HG02840 (cell line): ENCODE measurements around the gene CORT.
"Not testable (repeated sequence)": the region's sequence is repeated elsewhere in the genome, so short reads cannot be mapped to it uniquely, and the experiment has no call there.

Experiments used
- ATAC-seq: cut with Tn5 transposase; IDR thresholded peaks from one replicate; pipeline ENCODE4 v1.9.1; 2021; ENCODE audit warnings: mild to moderate bottlenecking, moderate library complexity, moderate number of reproducible peaks; ENCODE audit not compliant: unreplicated experiment, low FRiP score

CORT gene

GRCh38 chr1:10473145-10473765, 23.4 kb downstream of the CORT start:
- ATAC-seq: no peak

DNA sequence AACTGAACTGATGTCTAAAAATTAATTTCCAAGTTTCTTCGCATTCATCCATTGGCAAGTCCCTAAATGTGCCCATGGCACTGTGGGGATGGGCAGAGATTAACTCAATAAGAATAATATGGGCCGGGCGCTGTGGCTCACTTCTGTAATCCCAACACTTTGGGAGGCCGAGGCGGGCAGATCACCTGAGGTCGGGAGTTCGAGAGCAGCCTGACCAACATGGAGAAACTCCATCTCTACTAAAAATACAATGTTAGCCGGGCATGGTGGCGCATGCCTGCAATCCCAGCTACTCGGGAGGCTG, 24.4 kb downstream of the CORT start:
- ATAC-seq: not testable (repeated sequence)

- ATAC-seq: peak; percentile 45
Observed at GRCh38 chr1:10474613-10475507, 25.0 kb downstream of the CORT start, which contains the start of gene PEX14. Gene PEX14, plus strand, starts transcription at chr1:10474950. Its CDS starts 17 bp downstream, at chr1:10474967.

DNA sequence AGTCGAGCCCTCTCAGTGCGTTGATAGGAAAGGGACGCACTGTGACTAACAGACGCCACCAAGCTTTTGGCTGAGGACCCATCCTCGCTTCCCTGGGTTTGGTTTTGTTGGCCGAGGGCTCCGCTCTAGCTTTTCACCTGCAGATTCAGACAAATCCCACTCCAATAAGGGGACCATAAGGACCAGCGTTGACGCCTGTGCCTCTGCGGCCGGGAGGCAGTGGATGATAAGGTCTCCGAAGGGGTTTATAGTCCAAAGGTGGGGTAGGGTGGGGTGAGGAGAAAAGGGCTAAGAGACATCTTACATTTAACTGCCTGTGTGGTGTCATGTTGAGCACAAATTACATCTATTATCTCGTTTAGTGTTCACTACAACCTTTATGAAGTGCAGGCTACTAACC, 25.7 kb downstream of the CORT start:
- ATAC-seq: no peak

DNA sequence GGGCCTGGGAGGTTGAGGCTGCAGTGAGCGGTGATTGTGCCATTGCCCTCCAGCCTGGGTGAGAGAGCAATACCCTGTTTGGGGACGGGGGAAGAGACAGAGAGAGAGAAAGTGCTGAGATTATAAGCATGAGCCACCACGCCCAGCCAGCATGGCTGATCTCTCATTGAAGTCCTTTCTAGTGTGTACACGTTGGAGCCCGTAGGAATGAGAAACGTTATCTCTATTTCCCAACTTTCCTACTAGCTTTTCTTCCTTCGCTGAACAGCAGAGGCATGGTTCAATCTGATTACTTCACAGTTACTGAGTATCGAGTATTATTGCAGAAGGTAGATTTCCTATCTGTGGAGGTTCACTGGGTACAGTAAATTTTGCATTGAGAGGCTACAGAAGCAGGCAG, 29.5 kb downstream of the CORT start:
- no peak for ATAC-seq

- ATAC-seq: no peak
Observed at GRCh38 chr1:10480614-10481013, 30.8 kb downstream of the CORT start.

DNA sequence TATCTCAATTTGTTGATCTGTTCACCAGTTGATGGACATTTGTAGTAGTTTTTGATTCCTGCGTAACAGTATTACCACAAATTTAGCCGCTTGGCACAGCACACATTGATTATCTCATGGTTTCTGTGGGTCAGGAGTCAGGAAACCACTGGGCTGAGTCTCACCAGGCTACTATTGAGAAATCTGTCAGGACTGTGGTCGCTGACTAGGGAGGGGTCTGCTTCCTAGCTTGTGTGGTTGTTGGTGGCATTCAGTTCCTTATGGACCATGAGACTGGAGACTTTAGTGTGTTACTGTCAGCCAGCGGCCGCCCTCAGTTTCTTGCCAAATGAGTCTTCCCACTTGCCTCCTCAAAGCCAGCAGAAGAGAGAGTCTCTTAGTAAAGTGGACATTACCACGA, 34.7 kb downstream of the CORT start:
- no peak for ATAC-seq

DNA sequence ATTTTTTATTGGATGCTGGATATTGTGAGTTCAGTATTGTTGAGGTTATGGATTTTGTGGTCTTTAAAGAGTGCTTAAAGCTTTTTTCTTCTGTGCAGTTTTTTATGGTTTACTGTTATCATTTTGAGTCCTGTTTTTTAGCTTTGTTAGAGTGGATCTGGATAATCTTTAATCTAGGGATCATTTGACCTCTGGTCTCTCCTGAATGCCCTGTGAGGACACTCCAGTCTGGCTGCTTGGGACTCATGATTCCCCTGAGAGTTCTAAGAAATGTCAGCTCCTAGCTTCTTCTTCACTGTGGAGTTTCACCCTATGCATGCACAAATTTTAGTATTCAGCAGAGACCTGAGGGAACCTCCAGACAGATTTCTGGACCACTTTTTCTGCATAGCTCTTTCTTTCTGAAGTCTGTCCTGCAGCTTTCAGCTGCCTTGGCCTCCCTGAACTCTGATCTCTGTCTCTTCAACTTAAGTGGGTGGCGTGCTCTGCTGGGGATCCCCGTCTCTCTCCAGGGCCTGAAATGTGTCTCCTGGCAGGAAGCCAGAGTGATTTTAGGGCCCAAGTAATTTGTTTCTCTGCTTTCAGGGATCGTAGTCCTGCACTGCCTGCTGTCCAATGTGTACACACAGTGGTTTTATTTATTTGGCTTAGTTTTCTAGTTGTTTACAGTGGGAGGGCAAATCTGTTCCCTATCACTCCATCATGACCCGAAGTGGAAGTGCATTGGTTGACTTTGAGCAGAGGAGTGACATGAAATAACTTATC, 39.6 kb downstream of the CORT start:
- no peak for ATAC-seq

GRCh38 chr1:10490286-10490970, 40.6 kb downstream of the CORT start:
- no peak for ATAC-seq

DNA sequence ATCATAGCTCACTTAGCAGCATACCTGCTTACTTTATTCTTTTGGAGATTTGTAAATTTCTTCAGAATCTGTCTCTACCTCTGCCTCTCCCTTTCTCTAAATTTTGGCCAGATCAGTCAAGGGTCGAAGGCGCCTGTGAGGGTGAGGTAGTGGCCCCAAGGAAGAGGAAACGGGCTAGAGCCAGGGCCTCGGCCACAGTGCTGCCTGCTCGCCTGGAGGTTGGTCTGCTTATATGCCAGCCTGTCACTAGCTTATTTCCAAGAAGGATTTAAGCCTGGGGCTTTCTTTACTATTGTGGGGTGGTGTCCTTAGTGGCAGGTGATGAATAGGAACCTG, 44.6 kb downstream of the CORT start:
- no peak for ATAC-seq

GRCh38 chr1:10494754-10495474, 45.1 kb downstream of the CORT start:
- peak; percentile 67 for ATAC-seq

- no peak for ATAC-seq
Observed at GRCh38 chr1:10495475-10495817, 45.6 kb downstream of the CORT start.

- ATAC-seq: no peak
Observed at GRCh38 chr1:10495952-10496351, 46.1 kb downstream of the CORT start.

DNA sequence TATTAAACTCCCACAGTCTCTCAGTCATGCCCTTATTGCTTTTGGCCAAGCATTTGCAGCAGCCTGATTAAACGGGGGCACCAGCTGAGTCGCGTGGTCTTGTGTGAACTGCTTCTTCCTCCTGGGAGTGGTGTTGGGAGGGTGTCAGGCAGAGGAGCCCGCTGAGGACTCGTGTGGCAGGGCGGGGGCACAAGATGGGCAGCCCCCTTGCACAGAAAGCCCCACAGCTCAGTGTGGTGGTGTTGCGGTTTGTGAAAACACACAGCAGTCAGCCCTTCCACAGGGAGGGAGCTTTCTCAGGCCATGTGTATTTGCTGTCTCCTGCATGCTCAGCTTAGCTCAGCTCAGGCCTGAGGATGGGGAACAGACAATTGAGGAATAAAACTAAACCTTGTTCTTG, 47.3 kb downstream of the CORT start:
- no peak for ATAC-seq

- ATAC-seq: no peak
Observed at GRCh38 chr1:10498231-10498630, 48.4 kb downstream of the CORT start.
